Fibroblast of lung (primary cell): Measurements from ENCODE around the gene TULP1. TPM values are rescaled to one million over a fixed set of nuclear protein-coding genes. Genes with fewer than 3 reads are reported as not detected.
A peak's percentile ranks its signal among the peaks of the same experiment; 100 is the strongest.

Source experiments
- DNase-seq, 2 donors: peaks; one replicate each; pipeline versions ENCODE4 v3.0.0 to v3.0.0-alpha.2; 2010; ENCODE audit warnings: low read depth in 2 of 2
- H2AFZ ChIP-seq: 2 replicates; pipeline ENCODE4 v1.5.1; 2012; ENCODE audit warnings: low read length, control low read depth, inconsistent platforms
- H3K27ac ChIP-seq: 2 replicates; pipeline ENCODE4 v1.5.1; 2011; ENCODE audit warnings: low read length, control low read depth; ENCODE audit not compliant: insufficient read depth
- H3K27me3 ChIP-seq: 2 replicates; pipeline ENCODE4 v1.5.1; 2011; ENCODE audit warnings: mild to moderate bottlenecking, low read length; ENCODE audit not compliant: control insufficient read depth, insufficient read depth
- H3K36me3 ChIP-seq: 2 replicates; pipeline ENCODE4 v1.5.1; 2011; ENCODE audit warnings: low read length; ENCODE audit not compliant: control insufficient read depth, insufficient read depth
- H3K4me1 ChIP-seq: 2 replicates; pipeline ENCODE4 v1.5.1; 2011; ENCODE audit warnings: low read length; ENCODE audit not compliant: control insufficient read depth, insufficient read depth; ENCODE audit errors: extremely low read depth
- H3K4me2 ChIP-seq: 2 replicates; pipeline ENCODE4 v1.5.1; 2011; ENCODE audit warnings: low read length, control low read depth; ENCODE audit not compliant: insufficient read depth; ENCODE audit errors: extremely low read depth
- H3K4me3 ChIP-seq, 4 experiments: fragments of 200-600 bp in 1 of 4; sonication (generic) in 1 of 4; replicated peaks in 1 of 4; 2 replicates each; pipeline ENCODE4 v1.5.1; 2011 to 2016; ENCODE audit warnings: low read length in 4 of 4, low read depth in 3 of 4, mild to moderate bottlenecking in 3 of 4, control low read depth in 2 of 4, inconsistent platforms in 1 of 4, mixed read lengths in 1 of 4; ENCODE audit not compliant: insufficient read depth in 1 of 4; ENCODE audit errors: control extremely low read depth in 1 of 4
- H3K79me2 ChIP-seq: 2 replicates; pipeline ENCODE4 v1.5.1; 2012; ENCODE audit warnings: mild to moderate bottlenecking, low read length, inconsistent platforms; ENCODE audit not compliant: control insufficient read depth, insufficient read depth
- H3K9ac ChIP-seq: 2 replicates; pipeline ENCODE4 v1.5.1; 2011; ENCODE audit warnings: mild to moderate bottlenecking, low read length, control low read depth; ENCODE audit not compliant: insufficient read depth
- H3K9me3 ChIP-seq: 2 replicates; pipeline ENCODE4 v1.5.1; 2012; ENCODE audit warnings: low read depth, low read length; ENCODE audit not compliant: control insufficient read depth, insufficient read depth
- H4K20me1 ChIP-seq: 2 replicates; pipeline ENCODE4 v1.5.1; 2011; ENCODE audit warnings: low read length; ENCODE audit not compliant: control insufficient read depth, insufficient read depth; ENCODE audit errors: extremely low read depth
- CTCF ChIP-seq, 2 donors: IDR thresholded peaks in 1 of 2; conservative IDR thresholded peaks in 1 of 2; 1 replicate in 1 of 2; 2 replicates in 1 of 2; pipeline ENCODE4 v1.5.1; 2011 to 2012; ENCODE audit warnings: low read length in 2 of 2, control low read depth in 1 of 2, inconsistent platforms in 1 of 2, low read depth in 1 of 2, mild to moderate bottlenecking in 1 of 2
- EZH2 ChIP-seq: IDR thresholded peaks from 2 replicates; pipeline ENCODE4 v1.5.1; 2012; ENCODE audit warnings: low read length, control low read depth, mild to moderate bottlenecking; ENCODE audit errors: missing control alignments
- polyA plus RNA-seq, 2 donors: library from polyadenylated mRNA; depleted of rRNA in 1 of 2; stranded (reverse) in 1 of 2; unstranded in 1 of 2; fragments of >200 nt; gene quantifications; 2 replicates each; pipeline ENCODE4 v1.2.1, GENCODE V29; 2011 to 2012; ENCODE audit warnings: missing spikeins in 1 of 2
- total RNA-seq: library from RNA; depleted of rRNA; stranded (reverse); fragments of >200 nt; gene quantifications from 2 replicates; pipeline ENCODE4 v1.2.1, GENCODE V29; 2014

The TULP1 gene
- total and polyA plus RNA-seq, 2 donors (not counting 1 experiment from before 2014, with no cell fraction given) = not detected

- Histone ChIP-seq H3K4me1 (no peaks in the 10 kb centered on the region), H3K27me3 (peaks cover 28% of the 10 kb centered on the region), H3K79me2 (no peaks in the 10 kb centered on the region), H2AFZ (no peak overlapping the region), H3K9ac (no peak overlapping the region), H3K9me3 (no peaks in the 10 kb centered on the region), H3K4me2 (no peak overlapping the region), H3K27ac (no peak overlapping the region), H3K4me3 (no peak overlapping the region), H3K36me3 (no peaks in the 10 kb centered on the region), H4K20me1 (no peaks in the 10 kb centered on the region)
- TF ChIP-seq CTCF (conservative IDR thresholded peaks at IDR 0.05 in 1 of 2, IDR thresholded peaks at IDR 0.05 in 1 of 2; ENCODE audit: low read depth in 1 of 2, low read length in 2 of 2) (no peak), EZH2 (no peak)
- no peak for DNase-seq
These were observed 690 bp downstream of the TULP1 start for GRCh38 chr6:35512006-35512405.

- H2AFZ ChIP-seq = no peak overlapping the region
- no peaks in the 10 kb centered on the region for H3K9me3 ChIP-seq
- no peaks in the 10 kb centered on the region for H3K4me1 ChIP-seq
- H3K79me2 ChIP-seq = no peaks in the 10 kb centered on the region
- DNase-seq = no peak
- peaks cover 28% of the 10 kb centered on the region for H3K27me3 ChIP-seq
- no peak for TF ChIP-seq CTCF (conservative IDR thresholded peaks at IDR 0.05 in 1 of 2, IDR thresholded peaks at IDR 0.05 in 1 of 2; ENCODE audit: low read depth in 1 of 2, low read length in 2 of 2)
- TF ChIP-seq EZH2 = no peak
- no peak overlapping the region for H3K27ac ChIP-seq
- H3K9ac ChIP-seq = no peak overlapping the region
- no peak overlapping the region for H3K4me2 ChIP-seq
- no peak overlapping the region for H3K4me3 ChIP-seq
- H4K20me1 ChIP-seq = no peaks in the 10 kb centered on the region
- H3K36me3 ChIP-seq = no peaks in the 10 kb centered on the region
These were observed 1.1 kb downstream of the TULP1 start for GRCh38 chr6:35511562-35511941.

- Histone ChIP-seq H3K27ac (no peak overlapping the region), H3K4me3 (no peak overlapping the region), H3K4me2 (no peak overlapping the region), H2AFZ (no peak overlapping the region), H3K9me3 (no peaks in the 10 kb centered on the region), H3K79me2 (no peaks in the 10 kb centered on the region), H3K36me3 (no peaks in the 10 kb centered on the region), H3K9ac (no peak overlapping the region), H3K4me1 (no peaks in the 10 kb centered on the region), H3K27me3 (peaks cover 33% of the 10 kb centered on the region), H4K20me1 (no peaks in the 10 kb centered on the region)
- DNase-seq = no peak
- TF ChIP-seq EZH2 (peak; percentile 66), CTCF (conservative IDR thresholded peaks at IDR 0.05 in 1 of 2, IDR thresholded peaks at IDR 0.05 in 1 of 2; ENCODE audit: low read depth in 1 of 2, low read length in 2 of 2) (no peak)
These were observed 1.7 kb downstream of the TULP1 start for GRCh38 chr6:35510916-35511561.
